Small intestine (tissue), 7 donors: ENCODE results near the gene STXBP1. TPM values are rescaled to one million over a fixed set of nuclear protein-coding genes. Genes with fewer than 3 reads are reported as not detected.

ENCODE experiments used
- DNase-seq, 2 donors: peaks; one replicate each; pipeline versions ENCODE4 v3.0.0 to v3.0.0-alpha.2; 2013
- FAIRE-seq: peaks from 2 replicates; lab custom pipeline; 2012; peaks lifted over from hg19 to GRCh38; lab: Jason Lieb, UNC
- H3K27ac ChIP-seq, 3 donors: one replicate each; pipeline ENCODE4 v1.5.1; 2013; ENCODE audit warnings: low read length in 2 of 3, mild to moderate bottlenecking in 2 of 3, control low read depth in 1 of 3, inconsistent platforms in 1 of 3, low read depth in 1 of 3, moderate library complexity in 1 of 3
- H3K27me3 ChIP-seq, 3 donors: one replicate each; pipeline ENCODE4 v1.6.1; 2013; ENCODE audit warnings: low read length in 3 of 3, inconsistent platforms in 1 of 3; ENCODE audit not compliant: control insufficient read depth in 3 of 3, insufficient read depth in 3 of 3
- H3K36me3 ChIP-seq, 3 donors: one replicate each; pipeline ENCODE4 v1.6.1; 2013; ENCODE audit warnings: low read length in 3 of 3, inconsistent platforms in 1 of 3, low read depth in 1 of 3, mild to moderate bottlenecking in 1 of 3, moderate library complexity in 1 of 3; ENCODE audit not compliant: control insufficient read depth in 3 of 3, insufficient read depth in 2 of 3
- H3K4me1 ChIP-seq, 3 donors: one replicate each; pipeline ENCODE4 v1.6.1; 2013; ENCODE audit warnings: low read length in 2 of 3, inconsistent platforms in 1 of 3, low read depth in 1 of 3, mild to moderate bottlenecking in 1 of 3, moderate library complexity in 1 of 3; ENCODE audit not compliant: control insufficient read depth in 3 of 3, insufficient read depth in 2 of 3
- H3K4me3 ChIP-seq, 3 donors: one replicate each; pipeline ENCODE4 v1.5.1; 2013; ENCODE audit warnings: low read length in 3 of 3, control low read depth in 1 of 3, inconsistent platforms in 1 of 3, low read depth in 1 of 3, mild to moderate bottlenecking in 1 of 3, moderate library complexity in 1 of 3
- H3K9me3 ChIP-seq, 2 donors: one replicate each; pipeline ENCODE4 v1.6.1; 2013; ENCODE audit warnings: low read depth in 1 of 2, low read length in 1 of 2; ENCODE audit not compliant: control insufficient read depth in 2 of 2, insufficient read depth in 1 of 2
- WGBS, 3 donors: extraction: QIAGEN DNeasy Blood & Tissue Kit; methylation state at CpG; one replicate each; pipeline ENCODE4 v1.1.7; 2013; 5-methylcytosine and 5-hydroxymethylcytosine counted together
- polyA plus RNA-seq, 4 donors: library from polyadenylated mRNA; stranded (reverse) in 3 of 4; unstranded in 1 of 4; fragments of 200-250 nt in 3 of 4; fragments of 120-200 nt in 1 of 4; gene quantifications; one replicate each; pipeline versions ENCODE4 v1.2.1 to v1.2.3, GENCODE V29; 2013
- donor health status: healthy with polysubstance abuse.
- donor health status: control.
- donor health status: control.
- donor health status: Bipolar disorder and iron deficiency.
- donor health status: healthy.

The STXBP1 gene
- polyA plus RNA-seq, 4 donors: 0.89 to 16.4 (median 8.1) TPM

GRCh38 chr9:127728808-127729207 lies 116.7 kb downstream of the STXBP1 start:
- H3K4me1 ChIP-seq: peaks cover 0 to under 1% (median 0%) of the 10 kb centered on the region in 3 donors
- no peak for FAIRE-seq
- H3K27ac ChIP-seq: no peak overlapping the region
- WGBS, 3 donors: 85 to 90% (median 86%) methylated on average over 8 of the region's 8 CpGs
- no peak for DNase-seq
- peaks cover 0 to 41% (median 0%) of the 10 kb centered on the region in 3 donors for H3K36me3 ChIP-seq
- no peaks in the 10 kb centered on the region for H3K9me3 ChIP-seq
- H3K4me3 ChIP-seq: no peak overlapping the region
- no peaks in the 10 kb centered on the region for H3K27me3 ChIP-seq

- peaks cover 0 to 7% (median 0%) of the 10 kb centered on the region in 3 donors for H3K4me1 ChIP-seq
- no peaks in the 10 kb centered on the region for H3K27me3 ChIP-seq
- DNase-seq: no peak
- H3K4me3 ChIP-seq: no peak overlapping the region
- peaks cover 0 to 41% (median 0%) of the 10 kb centered on the region in 3 donors for H3K36me3 ChIP-seq
- no peak for FAIRE-seq
- no peak overlapping the region for H3K27ac ChIP-seq
- WGBS, 3 donors: 88 to 89% (median 89%) methylated on average over 17 to 18 of the region's 18 CpGs
- H3K9me3 ChIP-seq: no peaks in the 10 kb centered on the region
Measured at GRCh38 chr9:127729522-127730256, 117.6 kb downstream of the STXBP1 start.

GRCh38 chr9:127730262-127730661 lies 118.2 kb downstream of the STXBP1 start:
- WGBS, 3 donors: 82 to 94% (median 88%) methylated on average over 6 to 9 of the region's 9 CpGs
- no peaks in the 10 kb centered on the region for H3K27me3 ChIP-seq
- H3K27ac ChIP-seq: no peak overlapping the region
- no peaks in the 10 kb centered on the region for H3K9me3 ChIP-seq
- FAIRE-seq (no peak), DNase-seq (no peak)
- H3K36me3 ChIP-seq: peaks cover 0 to 41% (median 0%) of the 10 kb centered on the region in 3 donors
- no peak overlapping the region for H3K4me3 ChIP-seq
- peaks cover 0 to 7% (median 0%) of the 10 kb centered on the region in 3 donors for H3K4me1 ChIP-seq

GRCh38 chr9:127730799-127731410 lies 118.8 kb downstream of the STXBP1 start:
- Histone ChIP-seq H3K9me3 (no peaks in the 10 kb centered on the region), H3K4me3 (no peak overlapping the region), H3K27me3 (no peaks in the 10 kb centered on the region), H3K4me1 (peaks cover 0 to 10% (median 0%) of the 10 kb centered on the region in 3 donors), H3K36me3 (peaks cover 0 to 41% (median 0%) of the 10 kb centered on the region in 3 donors), H3K27ac (no peak overlapping the region)
- WGBS, 3 donors: 82 to 85% (median 84%) methylated on average over 8 to 9 of the region's 9 CpGs
- DNase-seq (no peak), FAIRE-seq (no peak)

- Histone ChIP-seq H3K4me3 (no peak overlapping the region), H3K4me1 (peaks cover 0 to 10% (median 0%) of the 10 kb centered on the region in 3 donors), H3K36me3 (peaks cover 0 to 41% (median 0%) of the 10 kb centered on the region in 3 donors), H3K27me3 (no peaks in the 10 kb centered on the region), H3K27ac (no peak overlapping the region), H3K9me3 (no peaks in the 10 kb centered on the region)
- 81 to 88% (median 85%) methylated on average over 15 to 16 of the region's 16 CpGs for WGBS, 3 donors
- no peak for DNase-seq
- FAIRE-seq: no peak
Measured at GRCh38 chr9:127731938-127732337, 119.9 kb downstream of the STXBP1 start.

- FAIRE-seq (no peak), DNase-seq (no peak)
- Histone ChIP-seq H3K27me3 (no peaks in the 10 kb centered on the region), H3K9me3 (no peaks in the 10 kb centered on the region), H3K36me3 (peaks cover 0 to 41% (median 0%) of the 10 kb centered on the region in 3 donors), H3K4me1 (peaks cover 0 to 10% (median 0%) of the 10 kb centered on the region in 3 donors), H3K4me3 (no peak overlapping the region), H3K27ac (no peak overlapping the region)
- 95 to 96% (median 95%) methylated on average over 21 of the region's 21 CpGs for WGBS, 3 donors
Measured at GRCh38 chr9:127732444-127732843, 120.4 kb downstream of the STXBP1 start.

- no peak for DNase-seq
- H3K27me3 ChIP-seq: no peaks in the 10 kb centered on the region
- H3K36me3 ChIP-seq: peaks cover 0 to 45% (median 0%) of the 10 kb centered on the region in 3 donors
- no peak overlapping the region for H3K4me3 ChIP-seq
- WGBS, 3 donors: 79 to 87% (median 86%) methylated on average over 2 of the region's 2 CpGs
- H3K9me3 ChIP-seq: no peaks in the 10 kb centered on the region
- H3K4me1 ChIP-seq: peaks cover 0 to 10% (median 0%) of the 10 kb centered on the region in 3 donors
- no peak for FAIRE-seq
- H3K27ac ChIP-seq: no peak overlapping the region
Measured at GRCh38 chr9:127733614-127734013, 121.5 kb downstream of the STXBP1 start.

GRCh38 chr9:127734247-127734746 lies 122.2 kb downstream of the STXBP1 start:
- Histone ChIP-seq H3K27me3 (no peaks in the 10 kb centered on the region), H3K9me3 (no peaks in the 10 kb centered on the region), H3K4me3 (peak overlapping the region in 2 of 3 donors; percentile 72 to 80), H3K27ac (peak overlapping the region in 2 of 3 donors; percentile 95), H3K4me1 (peaks cover 0 to 10% (median 0%) of the 10 kb centered on the region in 3 donors), H3K36me3 (peaks cover 0 to 47% (median 0%) of the 10 kb centered on the region in 3 donors)
- DNase-seq (no peak), FAIRE-seq (no peak)
- WGBS, 3 donors: 50 to 59% (median 58%) methylated on average over 21 to 22 of the region's 22 CpGs
